Superior temporal gyrus (tissue), 1 donor: ENCODE measurements around the gene CASKIN2.
"Not testable (repeated sequence)": the region's sequence is repeated elsewhere in the genome, so short reads cannot be mapped to it uniquely, and the experiment has no call there.

Source experiments
- DNase-seq: peaks from one replicate; pipeline ENCODE4 v3.0.0-alpha.2; 2016; ENCODE audit errors: extremely low spot score

The CASKIN2 gene

DNA sequence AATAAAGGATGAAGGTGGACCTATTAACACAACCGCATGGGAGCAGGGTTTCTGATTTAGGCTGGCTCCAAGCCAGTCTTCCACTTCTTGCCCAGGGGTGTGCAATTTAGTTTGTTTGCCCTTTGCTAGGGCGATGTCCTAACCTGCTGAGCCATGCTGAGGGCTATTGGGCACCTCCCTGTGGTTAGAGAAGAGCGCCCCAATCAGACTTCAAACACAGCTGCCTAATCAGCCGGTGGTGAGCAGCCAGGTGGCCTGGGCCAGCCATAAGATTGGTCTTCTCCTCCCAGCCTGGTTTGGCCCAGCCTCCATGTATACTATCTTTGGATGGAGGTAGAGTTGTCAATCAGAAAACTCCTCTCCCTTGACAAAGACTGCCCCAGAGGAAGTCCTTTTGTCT lies 43.2 kb downstream of the CASKIN2 start:
- no peak for DNase-seq

GRCh38 chr17:75471207-75471606 lies 44.1 kb downstream of the CASKIN2 start:
- DNase-seq, result no peak

GRCh38 chr17:75468779-75469373 lies 46.5 kb downstream of the CASKIN2 start:
- no peak for DNase-seq

DNA sequence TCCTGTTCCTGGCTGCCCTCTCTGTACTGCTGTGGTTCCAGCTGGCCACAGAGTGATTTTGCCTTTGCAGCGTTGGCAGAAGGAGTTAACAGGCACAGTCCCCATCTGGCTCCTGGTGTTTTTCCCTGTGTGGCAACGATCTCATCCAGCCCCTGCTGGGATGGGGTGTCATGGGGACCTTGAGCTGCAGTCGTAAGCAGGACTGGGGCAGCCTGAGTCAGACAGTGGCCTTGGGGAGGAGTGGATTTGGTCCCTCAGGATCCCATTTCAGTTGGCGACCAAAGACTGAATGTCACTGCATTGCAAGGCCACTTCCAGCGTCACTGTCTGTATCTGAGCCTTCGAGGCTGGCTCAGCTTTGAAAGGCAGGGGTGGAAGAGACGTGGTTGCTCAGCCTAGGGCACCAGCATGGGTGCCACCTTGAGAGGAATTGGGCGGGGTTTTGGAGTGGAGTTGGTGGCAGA lies 47.0 kb downstream of the CASKIN2 start:
- DNase-seq, result peak; percentile 56

- DNase-seq, result no peak
These were observed 50.3 kb downstream of the CASKIN2 start for GRCh38 chr17:75465039-75465438.

GRCh38 chr17:75463603-75464002 lies 51.7 kb downstream of the CASKIN2 start:
- DNase-seq, result no peak

- no peak for DNase-seq
These were observed 55.0 kb downstream of the CASKIN2 start for GRCh38 chr17:75460295-75460694.

- peak; percentile 57 for DNase-seq
These were observed 55.6 kb downstream of the CASKIN2 start for GRCh38 chr17:75459590-75460267.

GRCh38 chr17:75459246-75459589 lies 56.1 kb downstream of the CASKIN2 start:
- no peak for DNase-seq

GRCh38 chr17:75457047-75457654 lies 58.2 kb downstream of the CASKIN2 start:
- peak; percentile 71 for DNase-seq

GRCh38 chr17:75456417-75457046 lies 58.8 kb downstream of the CASKIN2 start, which contains the start of gene TMEM94:
Gene TMEM94, plus strand, starts transcription at chr17:75456635. Its CDS starts 15,271 bp downstream, at chr17:75471906.
- peak; percentile 100 for DNase-seq

GRCh38 chr17:75456039-75456416 lies 59.3 kb downstream of the CASKIN2 start:
- no peak for DNase-seq

GRCh38 chr17:75454672-75455071 lies 60.7 kb downstream of the CASKIN2 start:
- DNase-seq, result not testable (repeated sequence)

GRCh38 chr17:75454193-75454592 lies 61.1 kb downstream of the CASKIN2 start:
- DNase-seq, result no peak

DNA sequence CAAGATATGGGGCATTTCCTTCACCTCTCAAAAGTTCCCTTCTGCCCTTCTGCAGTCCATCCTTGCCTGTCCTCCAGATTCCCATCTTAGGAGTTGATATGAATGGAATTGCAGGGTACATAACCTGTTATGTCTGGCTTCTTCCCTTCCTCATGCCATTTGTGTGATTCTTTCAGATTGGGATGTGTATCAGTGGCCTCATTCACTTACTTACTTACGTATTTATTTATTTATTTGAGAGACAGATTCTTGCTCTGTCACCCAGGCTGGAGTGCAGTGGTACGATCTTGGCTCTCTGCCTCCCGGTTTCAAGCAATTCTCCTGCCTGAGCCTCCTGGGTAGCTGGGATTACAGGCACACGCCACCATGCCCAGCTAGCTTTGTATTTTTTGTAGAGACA lies 65.1 kb downstream of the CASKIN2 start:
- DNase-seq, result no peak
